HepG2 (cell line): Measurements from ENCODE around the gene ZNF207. TPM values are rescaled to one million over a fixed set of nuclear protein-coding genes. Genes with fewer than 3 reads are reported as not detected.

Experiments used
- ARID4A ChIP-seq: sonication (generic); formaldehyde crosslinking; IDR thresholded peaks from 2 replicates; pipeline ENCODE4 v1.5.0; 2020; ENCODE audit warnings: mild to moderate bottlenecking, missing genetic modification reagents, borderline replicate concordance
- CC2D1A ChIP-seq: sonication (generic); formaldehyde crosslinking; IDR thresholded peaks from 2 replicates; pipeline ENCODE4 v1.8.1; 2023; ENCODE audit warnings: mild to moderate bottlenecking, missing genetic modification reagents
- ERF ChIP-seq: IDR thresholded peaks from 2 replicates; pipeline ENCODE4 v1.6.1; 2018; ENCODE audit warnings: missing biosample characterization, missing genetic modification reagents
- ETV5 ChIP-seq: IDR thresholded peaks from 2 replicates; pipeline ENCODE4 v1.6.1; 2018; ENCODE audit warnings: missing biosample characterization, missing genetic modification reagents, inconsistent platforms, borderline replicate concordance
- HMGXB4 ChIP-seq, 2 experiments: sonication (generic) in 1 of 2; formaldehyde crosslinking in 1 of 2; IDR thresholded peaks; 2 replicates each; pipeline versions ENCODE4 v1.4.0 to v1.6.1; 2018 to 2020; ENCODE audit warnings: missing genetic modification reagents in 2 of 2, borderline replicate concordance in 1 of 2, low read depth in 1 of 2, mild to moderate bottlenecking in 1 of 2, missing biosample characterization in 1 of 2
- KMT2B ChIP-seq: IDR thresholded peaks from 2 replicates; pipeline ENCODE4 v1.6.1; 2016; ENCODE audit warnings: missing genetic modification reagents, missing compliant biosample characterization
- MTA1 ChIP-seq: sonication (generic); formaldehyde crosslinking; IDR thresholded peaks from 2 replicates; pipeline ENCODE4 v1.4.0; 2020; ENCODE audit warnings: missing genetic modification reagents, mild to moderate bottlenecking, borderline replicate concordance
- NFE2 ChIP-seq: sonication (generic); formaldehyde crosslinking; IDR thresholded peaks from 2 replicates; pipeline ENCODE4 v1.4.0; 2020; ENCODE audit warnings: missing genetic modification reagents
- RFXAP ChIP-seq: sonication (generic); formaldehyde crosslinking; IDR thresholded peaks from 2 replicates; pipeline ENCODE4 v1.4.0; 2020; ENCODE audit warnings: missing genetic modification reagents, borderline replicate concordance
- SETDB1 ChIP-seq: sonication (generic); formaldehyde crosslinking; IDR thresholded peaks from 2 replicates; pipeline ENCODE4 v1.5.1; 2020; ENCODE audit warnings: missing genetic modification reagents, mild to moderate bottlenecking, borderline replicate concordance
- SNAPC5 ChIP-seq: sonication (generic); formaldehyde crosslinking; IDR thresholded peaks from 2 replicates; pipeline ENCODE4 v1.8.1; 2023; ENCODE audit warnings: mild to moderate bottlenecking, missing genetic modification reagents, borderline replicate concordance
- TEAD3 ChIP-seq: optimal IDR thresholded peaks from 2 replicates; pipeline ENCODE3; 2016; ENCODE audit warnings: borderline replicate concordance
- ZFP41 ChIP-seq: sonication (generic); formaldehyde crosslinking; IDR thresholded peaks from 2 replicates; pipeline ENCODE4 v1.4.0; 2020; ENCODE audit warnings: mild to moderate bottlenecking, missing genetic modification reagents, borderline replicate concordance
- ZNF280D ChIP-seq: sonication (generic); formaldehyde crosslinking; IDR thresholded peaks from 2 replicates; pipeline ENCODE4 v1.5.1; 2020; ENCODE audit warnings: mild to moderate bottlenecking, missing genetic modification reagents
- ZNF317 ChIP-seq: sonication (generic); formaldehyde crosslinking; IDR thresholded peaks from 2 replicates; pipeline ENCODE4 v1.5.0; 2020; ENCODE audit warnings: mild to moderate bottlenecking, missing genetic modification reagents
- ZNF326 ChIP-seq: sonication (generic); formaldehyde crosslinking; IDR thresholded peaks from 2 replicates; pipeline ENCODE4 v1.4.0; 2020; ENCODE audit warnings: missing genetic modification reagents, borderline replicate concordance
- ZNF414 ChIP-seq: sonication (generic); formaldehyde crosslinking; IDR thresholded peaks from 2 replicates; pipeline ENCODE4 v1.5.0; 2020; ENCODE audit warnings: missing genetic modification reagents
- ZNF552 ChIP-seq: sonication (generic); formaldehyde crosslinking; IDR thresholded peaks from 2 replicates; pipeline ENCODE4 v1.9.0; 2022; ENCODE audit warnings: missing genetic modification reagents, mild to moderate bottlenecking, borderline replicate concordance
- polyA plus RNA-seq, 8 experiments: library from polyadenylated mRNA; depleted of rRNA in 3 of 8; stranded (reverse) in 7 of 8; unstranded in 1 of 8; fragments of >200 nt; fragmentation: Illumina TruSeq in 4 of 8; extraction: Trizol in 4 of 8; gene quantifications; 2 replicates each; pipeline versions ENCODE4 v1.2.1 to v1.2.3, GENCODE V29; 2011 to 2016; ENCODE audit warnings: low read depth in 4 of 8, missing spikeins in 1 of 8, mixed read lengths in 1 of 8; ENCODE audit not compliant: insufficient read depth in 1 of 8
- total RNA-seq, 5 experiments: library from RNA; depleted of rRNA; stranded (reverse); fragments of >200 nt; fragmentation: Illumina TruSeq; extraction: Trizol; gene quantifications; 2 replicates each; pipeline ENCODE4 v1.2.3, GENCODE V29; 2016; ENCODE audit warnings: low read depth in 1 of 5

ZNF207 gene
- total and polyA plus RNA-seq, 2 of the 13 experiments (the other 11 are each of a cell fraction or from before 2014, with no cell fraction given): 150 to 164 TPM

- TF ChIP-seq ARID4A (CRISPR knock-in tag): peak; percentile 87
- TF ChIP-seq ETV5 (CRISPR knock-in tag): peak; percentile 66
- TF ChIP-seq MTA1: peak; percentile 55; the same call in 1 of the 2 replicates
- TF ChIP-seq ZNF552 (CRISPR knock-in tag): peak; percentile 96; the same call in 1 of the 2 replicates
- TF ChIP-seq SNAPC5 (CRISPR knock-in tag): no peak
- 0 out of 2 replicates have a peak, but pooled peaks have one; percentile 50 for TF ChIP-seq ZNF317
- peak; percentile 97 for TF ChIP-seq KMT2B
- TF ChIP-seq TEAD3 (CRISPR knock-in tag): peak; percentile 79
- TF ChIP-seq ERF (CRISPR knock-in tag): peak; percentile 87; the same call in 1 of the 2 replicates
- 0 out of 2 replicates have a peak, but pooled peaks have one; percentile 43 for TF ChIP-seq ZNF280D (CRISPR knock-in tag)
- peak; percentile 90 to 96; a peak in 3 of 4 replicates for TF ChIP-seq HMGXB4 (CRISPR knock-in tag; IDR thresholded peaks at IDR 0.05; ENCODE audit: borderline replicate concordance in 1 of 2, low read depth in 1 of 2)
- 0 out of 2 replicates have a peak, but pooled peaks have one; percentile 50 for TF ChIP-seq ZNF326 (CRISPR knock-in tag)
- TF ChIP-seq NFE2 (CRISPR knock-in tag): 0 out of 2 replicates have a peak, but pooled peaks have one; percentile 15
- TF ChIP-seq SETDB1 (CRISPR knock-in tag): no peak
- TF ChIP-seq RFXAP: peak; percentile 92
- peak; percentile 72; the same call in 1 of the 2 replicates for TF ChIP-seq ZNF414 (CRISPR knock-in tag)
- TF ChIP-seq CC2D1A (CRISPR knock-in tag): no peak
- TF ChIP-seq ZFP41 (CRISPR knock-in tag): no peak
Measured at GRCh38 chr17:32341857-32342602, 7.9 kb upstream of the ZNF207 start, which contains the start of gene C17orf75 (continued).
